ENCODE data around the gene AGBL1. TPM values are rescaled to one million over a fixed set of nuclear protein-coding genes. Genes with fewer than 3 reads are reported as not detected.

Gene AGBL1
- total RNA-seq, 2 donors from 2014 or later = not detected

- WGBS, 2 donors = 38 to 44% methylated on average over 2 of the region's 2 CpGs
- Histone ChIP-seq H3K4me3 (no peak overlapping the region), H3K36me3 (replicated peaks in 1 of 2; ENCODE audit: insufficient read depth in 1 of 2, low read depth in 2 of 2) (no peaks in the 10 kb centered on the region), H3K27me3 (no peaks in the 10 kb centered on the region), H3K9me3 (no peaks in the 10 kb centered on the region), H3K27ac (no peak overlapping the region), H3K4me1 (no peaks in the 10 kb centered on the region)
- no peak for DNase-seq
- no peak for ATAC-seq
- intact Hi-C loops (cut with DNase I) = no loop called here
- TF ChIP-seq, protein P1, sequence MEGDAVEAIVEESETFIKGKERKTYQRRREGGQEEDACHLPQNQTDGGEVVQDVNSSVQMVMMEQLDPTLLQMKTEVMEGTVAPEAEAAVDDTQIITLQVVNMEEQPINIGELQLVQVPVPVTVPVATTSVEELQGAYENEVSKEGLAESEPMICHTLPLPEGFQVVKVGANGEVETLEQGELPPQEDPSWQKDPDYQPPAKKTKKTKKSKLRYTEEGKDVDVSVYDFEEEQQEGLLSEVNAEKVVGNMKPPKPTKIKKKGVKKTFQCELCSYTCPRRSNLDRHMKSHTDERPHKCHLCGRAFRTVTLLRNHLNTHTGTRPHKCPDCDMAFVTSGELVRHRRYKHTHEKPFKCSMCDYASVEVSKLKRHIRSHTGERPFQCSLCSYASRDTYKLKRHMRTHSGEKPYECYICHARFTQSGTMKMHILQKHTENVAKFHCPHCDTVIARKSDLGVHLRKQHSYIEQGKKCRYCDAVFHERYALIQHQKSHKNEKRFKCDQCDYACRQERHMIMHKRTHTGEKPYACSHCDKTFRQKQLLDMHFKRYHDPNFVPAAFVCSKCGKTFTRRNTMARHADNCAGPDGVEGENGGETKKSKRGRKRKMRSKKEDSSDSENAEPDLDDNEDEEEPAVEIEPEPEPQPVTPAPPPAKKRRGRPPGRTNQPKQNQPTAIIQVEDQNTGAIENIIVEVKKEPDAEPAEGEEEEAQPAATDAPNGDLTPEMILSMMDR (IDR thresholded peaks at IDR 0.05) = no peak
- no peak for TF ChIP-seq POLR2A (IDR thresholded peaks at IDR 0.05)
Measured at GRCh38 chr15:86663979-86664378, 584.3 kb downstream of the AGBL1 start.

- no peak overlapping the region for H3K27ac ChIP-seq
- intact Hi-C loops (cut with DNase I) = no loop called here
- H3K9me3 ChIP-seq = no peaks in the 10 kb centered on the region
- TF ChIP-seq, protein P1 (IDR thresholded peaks at IDR 0.05) = no peak
- no peak for TF ChIP-seq POLR2A (IDR thresholded peaks at IDR 0.05)
- no peaks in the 10 kb centered on the region for H3K4me1 ChIP-seq
- ATAC-seq (no peak), DNase-seq (no peak)
- 90 to 95% methylated on average over 1 of the region's 1 CpG for WGBS, 2 donors
- H3K36me3 ChIP-seq (replicated peaks in 1 of 2; ENCODE audit: insufficient read depth in 1 of 2, low read depth in 2 of 2) = no peaks in the 10 kb centered on the region
- no peaks in the 10 kb centered on the region for H3K27me3 ChIP-seq
- no peak overlapping the region for H3K4me3 ChIP-seq
Measured at GRCh38 chr15:86664581-86664980, 584.9 kb downstream of the AGBL1 start.

DNA sequence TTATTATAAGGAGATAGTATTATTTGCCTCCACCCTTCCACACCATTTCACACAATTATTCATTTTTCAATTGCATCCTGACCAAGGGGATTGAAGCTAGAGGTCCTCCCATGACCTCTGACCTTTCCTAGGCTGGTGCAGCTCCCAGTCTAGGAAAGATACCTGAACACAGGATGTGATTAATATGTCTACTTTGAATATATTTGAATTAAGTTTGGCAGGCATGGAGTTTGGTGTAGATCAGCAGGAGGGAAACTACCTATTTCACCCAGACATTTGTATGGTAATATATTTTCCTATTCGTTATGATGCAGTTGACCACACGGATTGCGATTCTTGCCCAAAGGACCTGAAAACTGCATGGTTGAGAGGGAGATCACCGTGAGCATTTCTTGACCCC is 596.3 kb downstream of the AGBL1 start:
- no peak overlapping the region for H3K4me3 ChIP-seq
- WGBS, 2 donors = 70 to 84% methylated on average over 4 of the region's 4 CpGs

GRCh38 chr15:86677278-86677677 is 597.6 kb downstream of the AGBL1 start:
- intact Hi-C loops (cut with DNase I) = no loop called here
- H3K27me3 ChIP-seq = no peaks in the 10 kb centered on the region
- DNase-seq (no peak), ATAC-seq (no peak)
- 22 to 31% methylated on average over 6 of the region's 6 CpGs for WGBS, 2 donors
- H3K9me3 ChIP-seq = no peaks in the 10 kb centered on the region
- H3K4me1 ChIP-seq = no peaks in the 10 kb centered on the region
- H3K36me3 ChIP-seq (replicated peaks in 1 of 2; ENCODE audit: insufficient read depth in 1 of 2, low read depth in 2 of 2) = no peaks in the 10 kb centered on the region
- H3K27ac ChIP-seq = no peak overlapping the region
- H3K4me3 ChIP-seq = no peak overlapping the region
- TF ChIP-seq, protein P1 (IDR thresholded peaks at IDR 0.05) = no peak
- TF ChIP-seq POLR2A (IDR thresholded peaks at IDR 0.05) = no peak

More for the DNA sequence above, 596.3 kb downstream of the AGBL1 start:
- H3K27me3 ChIP-seq = no peaks in the 10 kb centered on the region
- ATAC-seq (no peak), DNase-seq (no peak)
- TF ChIP-seq POLR2A (IDR thresholded peaks at IDR 0.05) = no peak
- TF ChIP-seq, protein P1 (IDR thresholded peaks at IDR 0.05) = no peak
- intact Hi-C loops (cut with DNase I) = no loop called here
- no peak overlapping the region for H3K27ac ChIP-seq
- no peaks in the 10 kb centered on the region for H3K9me3 ChIP-seq
- H3K36me3 ChIP-seq (replicated peaks in 1 of 2; ENCODE audit: insufficient read depth in 1 of 2, low read depth in 2 of 2) = no peaks in the 10 kb centered on the region
- no peaks in the 10 kb centered on the region for H3K4me1 ChIP-seq

DNA sequence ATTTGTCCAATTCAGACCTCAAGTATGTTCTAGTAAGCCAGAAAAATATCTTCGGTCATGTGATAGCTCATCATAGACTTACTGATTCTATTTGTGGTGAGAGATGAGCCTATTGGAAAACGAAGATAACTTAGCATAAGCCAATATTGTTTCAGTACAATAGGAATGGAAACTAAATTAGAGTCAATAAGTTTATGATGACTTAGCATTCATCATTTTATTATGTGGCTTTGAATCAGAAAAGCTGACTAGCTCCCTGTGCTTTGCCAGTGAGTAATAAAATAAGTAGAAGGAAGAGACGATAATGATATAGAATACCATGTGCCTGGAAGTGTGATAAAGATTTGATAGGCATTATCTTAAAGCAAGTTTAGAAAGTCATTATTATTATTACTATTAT is 605.6 kb downstream of the AGBL1 start:
- no peak for ATAC-seq
- Histone ChIP-seq H3K27me3 (no peaks in the 10 kb centered on the region), H3K9me3 (no peaks in the 10 kb centered on the region), H3K4me1 (no peaks in the 10 kb centered on the region), H3K36me3 (replicated peaks in 1 of 2; ENCODE audit: insufficient read depth in 1 of 2, low read depth in 2 of 2) (no peaks in the 10 kb centered on the region), H3K27ac (no peak overlapping the region), H3K4me3 (no peak overlapping the region)
- no peak for DNase-seq
- 59 to 60% methylated on average over 3 of the region's 3 CpGs for WGBS, 2 donors
- intact Hi-C loops (cut with DNase I) = no loop called here
- no peak for TF ChIP-seq POLR2A (IDR thresholded peaks at IDR 0.05)
- TF ChIP-seq, protein P1 (IDR thresholded peaks at IDR 0.05) = no peak
